Stimulated activated CD4-positive, alpha-beta T cell treated with anti-CD3 and anti-CD28 coated beads, Interleukin-12 subunit alpha, Interleukin-12 subunit beta, amount 100 ng/mL, for 24 hours (primary cell): ENCODE measurements around the gene DMD.

Experiments
- DNase-seq, 2 experiments: peaks; one replicate each; pipeline ENCODE4 v3.0.0-alpha.2; 2020; ENCODE audit warnings: low read depth in 2 of 2

Gene DMD

GRCh38 chrX:31228909-31229308 is 1982.4 kb downstream of the DMD start:
- no peak for DNase-seq

- no peak for DNase-seq
These were observed 1982.9 kb downstream of the DMD start for GRCh38 chrX:31228415-31228832.

- DNase-seq = no peak
These were observed 1984.1 kb downstream of the DMD start for GRCh38 chrX:31227250-31227649.

GRCh38 chrX:31225819-31226218 is 1985.5 kb downstream of the DMD start:
- no peak for DNase-seq

GRCh38 chrX:31224381-31225012 is 1986.9 kb downstream of the DMD start:
- no peak for DNase-seq

GRCh38 chrX:31223817-31224216 is 1987.5 kb downstream of the DMD start:
- no peak for DNase-seq

- no peak for DNase-seq
These were observed 1988.4 kb downstream of the DMD start for GRCh38 chrX:31222946-31223345.

- no peak for DNase-seq
These were observed 1992.2 kb downstream of the DMD start for GRCh38 chrX:31219174-31219573.

- no peak for DNase-seq
These were observed 1994.3 kb downstream of the DMD start for GRCh38 chrX:31217084-31217483.

- DNase-seq = no peak
These were observed 1996.0 kb downstream of the DMD start for GRCh38 chrX:31215277-31215815.

GRCh38 chrX:31213941-31214340 is 1997.4 kb downstream of the DMD start:
- DNase-seq = no peak

GRCh38 chrX:31212856-31213748 is 1998.2 kb downstream of the DMD start:
- DNase-seq = no peak

GRCh38 chrX:31209005-31209628 is 2002.2 kb downstream of the DMD start:
- no peak for DNase-seq

GRCh38 chrX:31201503-31201902 is 2009.8 kb downstream of the DMD start:
- DNase-seq = no peak

GRCh38 chrX:31200430-31200829 is 2010.9 kb downstream of the DMD start:
- DNase-seq = no peak

GRCh38 chrX:31199840-31200114 is 2011.6 kb downstream of the DMD start:
- DNase-seq = no peak

- DNase-seq = no peak
These were observed 2012.1 kb downstream of the DMD start for GRCh38 chrX:31199056-31199839.

GRCh38 chrX:31190221-31190975 is 2021.0 kb downstream of the DMD start:
- DNase-seq = no peak

- DNase-seq = no peak
These were observed 2024.5 kb downstream of the DMD start for GRCh38 chrX:31186693-31187338.

GRCh38 chrX:31185884-31186283 is 2025.5 kb downstream of the DMD start:
- no peak for DNase-seq
